Bronchial smooth muscle cell (primary cell): ENCODE measurements around the gene POLR1A. TPM values are rescaled to one million over a fixed set of nuclear protein-coding genes. Genes with fewer than 3 reads are reported as not detected.

Source experiments
- total RNA-seq: library from RNA; depleted of rRNA; stranded (reverse); fragments of >200 nt; gene quantifications from 2 replicates; pipeline ENCODE4 v1.2.1, GENCODE V29; 2014

Gene POLR1A
- 6.1 and 10.1 TPM in 2 replicates for total RNA-seq

DNA sequence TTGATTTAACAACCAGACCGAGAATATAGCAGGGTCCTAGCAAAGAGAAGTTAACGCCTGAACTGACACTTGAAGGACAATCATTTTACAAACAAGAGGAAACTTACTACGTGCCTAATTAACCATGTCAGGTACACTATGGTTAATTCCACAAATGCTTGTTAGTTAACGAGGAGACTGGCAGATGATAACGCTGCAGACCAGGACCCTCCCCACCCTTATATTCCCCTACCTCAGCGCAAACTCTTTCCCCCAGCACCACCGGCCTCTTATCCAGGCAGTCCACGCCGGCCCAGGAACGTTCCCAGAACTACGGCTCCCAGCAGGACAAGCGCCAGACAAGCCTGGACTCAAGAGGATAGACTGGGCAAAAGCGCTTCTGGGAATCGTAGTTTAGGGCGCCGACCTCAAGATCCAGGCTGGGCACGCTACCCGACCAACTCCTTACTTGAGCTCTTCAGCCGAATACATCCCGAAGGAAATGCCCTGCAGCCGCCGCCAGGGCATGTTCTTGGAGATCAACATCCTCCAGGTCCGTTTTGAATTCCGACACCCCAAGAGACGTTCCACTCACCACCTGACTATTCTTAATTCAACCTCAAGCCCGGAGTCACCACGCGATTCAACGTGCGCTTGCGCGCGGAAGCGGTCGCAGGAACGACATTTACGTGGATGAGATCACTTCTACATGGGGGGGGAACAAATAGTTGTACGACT, at the start of gene POLR1A:
TSS of gene POLR1A (minus strand) at position 635 of the 717 bp plus-strand sequence. CDS start at position 525, 110 bp downstream.

DNA sequence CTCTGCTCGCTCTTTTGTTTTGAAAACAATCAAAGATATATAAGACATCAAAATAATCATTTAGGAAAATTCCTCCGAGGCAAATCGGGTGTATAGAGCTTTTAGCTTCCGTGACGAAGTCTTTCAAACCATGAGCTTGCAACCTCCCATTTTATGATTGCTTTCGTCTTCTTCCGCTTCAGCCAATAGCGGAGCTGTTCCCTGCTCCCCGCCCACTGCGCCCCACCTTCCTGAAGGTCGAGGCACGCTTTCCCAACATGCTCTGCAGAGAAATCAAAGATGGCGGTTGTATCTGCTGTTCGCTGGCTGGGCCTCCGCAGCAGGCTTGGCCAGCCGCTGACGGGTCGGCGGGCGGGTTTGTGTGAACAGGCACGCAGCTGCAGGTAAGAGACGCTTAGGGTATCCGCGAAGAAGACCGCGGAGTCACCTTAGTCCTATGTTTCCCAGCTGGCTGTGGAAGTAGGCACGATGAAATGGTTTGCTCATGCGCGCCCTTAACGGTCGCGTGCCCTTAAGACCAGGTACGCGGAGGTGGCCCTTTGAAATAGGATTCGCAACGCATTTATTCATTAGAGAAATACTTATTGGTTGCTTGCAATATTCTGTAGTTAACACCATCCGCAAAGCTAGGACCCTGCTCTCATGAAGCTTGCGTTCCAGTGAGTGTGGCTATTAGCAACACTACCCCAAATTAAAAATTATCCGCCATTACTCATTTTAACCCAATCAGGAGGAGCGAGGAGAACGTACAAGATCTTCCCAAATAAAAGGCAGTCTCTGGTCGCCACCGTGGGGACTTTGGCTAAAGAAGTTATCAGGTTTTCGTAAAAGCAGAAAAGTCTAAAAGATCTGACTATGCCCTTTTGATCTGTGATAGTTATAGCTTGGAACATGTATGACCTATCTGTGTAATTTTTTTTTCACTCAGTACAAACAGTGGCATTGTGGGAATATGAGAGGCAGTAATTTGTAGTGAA, 571 bp upstream of the POLR1A start, which contains the start of gene PTCD3:
TSS of gene PTCD3 (plus strand) at position 267 of the 977 bp plus-strand sequence. CDS start at position 280, 13 bp downstream.

Other genes starting within 250 kb of the POLR1A start
- 5.6 and 6.3 TPM in 2 replicates for gene ST3GAL5, start 216.9 kb downstream of the POLR1A start, total RNA-seq
- 61.9 and 167 TPM in 2 replicates for gene PTCD3, start 349 bp upstream of the POLR1A start, total RNA-seq
- 26.4 and 38.9 TPM in 2 replicates for gene IMMT, start 89.6 kb upstream of the POLR1A start, total RNA-seq
- gene MRPL35, start 93.6 kb upstream of the POLR1A start, total RNA-seq, result 12.5 and 13.2 TPM in 2 replicates
- under 0.01 TPM in 1 of 2 replicates, not detected in the other for gene REEP1, start 231.7 kb upstream of the POLR1A start, total RNA-seq